ENCODE results near the gene WDR90.

Gene WDR90

GRCh38 chr16:642189-643049, 6.7 kb upstream of the WDR90 start (continued):
- TF ChIP-seq ZNF280C (tag by site-specific recombination; IDR thresholded peaks at IDR 0.05) = no peak
- TF ChIP-seq ZNF121 (tag by site-specific recombination; IDR thresholded peaks at IDR 0.05) = no peak
- TF ChIP-seq OVOL3 (tag by site-specific recombination; IDR thresholded peaks at IDR 0.05) = no peak
- TF ChIP-seq ZNF664 (tag by site-specific recombination; IDR thresholded peaks at IDR 0.05) = no peak
- TF ChIP-seq ZNF132 (tag by site-specific recombination; IDR thresholded peaks at IDR 0.05; ENCODE audit: borderline replicate concordance) = no peak
- TF ChIP-seq ZSCAN4 (tag by site-specific recombination; IDR thresholded peaks at IDR 0.05) = no peak
- no peak for TF ChIP-seq ZNF302 (tag by site-specific recombination; IDR thresholded peaks at IDR 0.05; ENCODE audit: low read depth)
- no peak for TF ChIP-seq ZNF138 (tag by site-specific recombination; IDR thresholded peaks at IDR 0.05; ENCODE audit: borderline replicate concordance)
- no peak for TF ChIP-seq ZNF785 (tag by site-specific recombination; IDR thresholded peaks at IDR 0.05)
- peak; percentile 22; the same call in 1 of the 2 replicates for TF ChIP-seq ZXDB (tag by site-specific recombination; IDR thresholded peaks at IDR 0.05)
- no peak for TF ChIP-seq ZNF280D (tag by site-specific recombination; IDR thresholded peaks at IDR 0.05)
- TF ChIP-seq ZNF404 (tag by site-specific recombination; IDR thresholded peaks at IDR 0.05) = no peak
- TF ChIP-seq HOXA7 (CRISPR knock-in tag; IDR thresholded peaks at IDR 0.05; ENCODE audit: borderline replicate concordance) = no peak
- no peak for TF ChIP-seq ZNF221 (tag by site-specific recombination; IDR thresholded peaks at IDR 0.05; ENCODE audit: borderline replicate concordance)
- TF ChIP-seq PRDM6 (tag by site-specific recombination; IDR thresholded peaks at IDR 0.05) = no peak
- TF ChIP-seq ZNF692 (tag by site-specific recombination; IDR thresholded peaks at IDR 0.05) = no peak
- no peak for TF ChIP-seq ZNF311 (tag by site-specific recombination; IDR thresholded peaks at IDR 0.05; ENCODE audit: borderline replicate concordance)
- TF ChIP-seq PRDM2 (tag by site-specific recombination; IDR thresholded peaks at IDR 0.05; ENCODE audit: borderline replicate concordance) = no peak
- no peak for TF ChIP-seq MEIS1 (CRISPR knock-in tag; IDR thresholded peaks at IDR 0.05; ENCODE audit: borderline replicate concordance)
- no peak for TF ChIP-seq ZNF792 (tag by site-specific recombination; IDR thresholded peaks at IDR 0.05)
- no peak for TF ChIP-seq YY2 (tag by site-specific recombination; IDR thresholded peaks at IDR 0.05)
- no peak for TF ChIP-seq ZBTB1 (tag by site-specific recombination; IDR thresholded peaks at IDR 0.05)
- TF ChIP-seq ZNF354C (tag by site-specific recombination; IDR thresholded peaks at IDR 0.05; ENCODE audit: borderline replicate concordance, low read depth) = no peak

All from HEK293 (cell line).